HepG2 (cell line): Measurements from ENCODE around the gene CD300LD. TPM values are rescaled to one million over a fixed set of nuclear protein-coding genes. Genes with fewer than 3 reads are reported as not detected.

Source experiments
- ATAC-seq: fragments of 200-7000 bp; cut with Tn5 transposase; 3 replicates; pipeline ENCODE4 v1.9.1; 2020; ENCODE audit warnings: mild to moderate bottlenecking, moderate library complexity
- BruUV-seq: library from RNA; stranded (reverse); fragments of 400-500 nt; replicated peaks from 2 replicates; lab custom pipeline; 2021; lab: Mats Ljungman, UMichigan
- CTCF ChIA-PET: fragments of 300-600 bp; formaldehyde crosslinking; extraction: SDS; loops from one replicate; lab custom pipeline; 2021; ENCODE audit warnings: low total read pairs, inconsistent platforms, low intra/inter-chr PET ratio; lab: Yijun Ruan, JAX
- POLR2A ChIA-PET: fragments of 350-600 bp; sonication (Branson Sonifier 250); formaldehyde crosslinking; loops from one replicate; lab custom pipeline; 2020; ENCODE audit warnings: antibody characterized with exemption, inconsistent platforms; lab: Yijun Ruan, JAX
- DNase-seq: peaks from one replicate; pipeline ENCODE4 v3.0.0-alpha.2; 2015; ENCODE audit warnings: low spot score
- FAIRE-seq: peaks from 3 replicates; lab custom pipeline; 2011; peaks lifted over from hg19 to GRCh38; lab: Jason Lieb, UNC
- H2AFZ ChIP-seq: one replicate; pipeline ENCODE4 v1.6.1; 2011; ENCODE audit warnings: low read length, inconsistent platforms
- H3K27ac ChIP-seq: fragments of 300-600 bp; 3 replicates; pipeline ENCODE4 v1.8.0; 2011; ENCODE audit warnings: mixed run types, mild to moderate bottlenecking, mixed read lengths, low read length, inconsistent platforms; ENCODE audit not compliant: insufficient read depth; ENCODE audit errors: extremely low read length
- H3K27me3 ChIP-seq, 2 experiments: fragments of 200-600 bp in 1 of 2; 2 replicates in 1 of 2; 3 replicates in 1 of 2; pipeline versions ENCODE4 v1.6.0 to v1.8.0; 2011; ENCODE audit warnings: low read length in 2 of 2, mild to moderate bottlenecking in 2 of 2, moderate library complexity in 2 of 2, inconsistent platforms in 1 of 2; ENCODE audit not compliant: insufficient read depth in 2 of 2, control insufficient read depth in 1 of 2
- H3K36me3 ChIP-seq, 2 experiments: fragments of 200-600 bp in 1 of 2; replicated peaks in 1 of 2; 2 replicates in 1 of 2; 3 replicates in 1 of 2; pipeline versions ENCODE4 v1.5.1 to v1.8.0; 2011; ENCODE audit warnings: low read length in 2 of 2, inconsistent platforms in 1 of 2; ENCODE audit not compliant: insufficient read depth in 2 of 2, control insufficient read depth in 1 of 2
- H3K4me1 ChIP-seq: 2 replicates; pipeline ENCODE4 v1.5.1; 2012; ENCODE audit warnings: low read length, inconsistent platforms; ENCODE audit not compliant: insufficient read depth
- H3K4me2 ChIP-seq: 2 replicates; pipeline ENCODE4 v1.6.0; 2011; ENCODE audit warnings: low read depth, low read length, inconsistent platforms
- H3K4me3 ChIP-seq, 3 experiments: fragments of 200-600 bp in 1 of 3; sonication (generic), shearing (Covaris generic) in 1 of 3; replicated peaks in 1 of 3; 2 replicates each; pipeline ENCODE4 v1.5.1; 2011 to 2016; ENCODE audit warnings: low read length in 3 of 3, inconsistent platforms in 2 of 3, low read depth in 2 of 3, mild to moderate bottlenecking in 2 of 3, control low read depth in 1 of 3, mixed read lengths in 1 of 3; ENCODE audit not compliant: insufficient read depth in 1 of 3
- H3K79me2 ChIP-seq: one replicate; pipeline ENCODE4 v1.6.1; 2011; ENCODE audit warnings: low read length, inconsistent platforms; ENCODE audit not compliant: insufficient read depth
- H3K9ac ChIP-seq: 2 replicates; pipeline ENCODE4 v1.6.0; 2011; ENCODE audit warnings: mild to moderate bottlenecking, low read depth, low read length, inconsistent platforms; ENCODE audit not compliant: insufficient read depth
- H3K9me3 ChIP-seq: 2 replicates; pipeline ENCODE4 v1.5.1; 2012; ENCODE audit warnings: mild to moderate bottlenecking, low read length
- H4K20me1 ChIP-seq: 2 replicates; pipeline ENCODE4 v1.6.0; 2011; ENCODE audit warnings: inconsistent platforms, mild to moderate bottlenecking, low read length, moderate library complexity; ENCODE audit not compliant: insufficient read depth
- KDM5A ChIP-seq: fragments of 200-600 bp; sonication (generic); IDR thresholded peaks from 2 replicates; pipeline ENCODE4 v1.7.0; 2018; ENCODE audit warnings: antibody characterized with exemption, mild to moderate bottlenecking, low read length, borderline replicate concordance
- KMT2A ChIP-seq: sonication (generic); formaldehyde crosslinking; IDR thresholded peaks from 2 replicates; pipeline ENCODE4 v1.4.0; 2020; ENCODE audit warnings: missing genetic modification reagents
- MAFG ChIP-seq: sonication (generic); formaldehyde crosslinking; IDR thresholded peaks from 2 replicates; pipeline ENCODE4 v1.5.1; 2020; ENCODE audit warnings: mild to moderate bottlenecking, missing genetic modification reagents
- ONECUT2 ChIP-seq: sonication (generic); formaldehyde crosslinking; IDR thresholded peaks from 2 replicates; pipeline ENCODE4 v1.4.0; 2020; ENCODE audit warnings: missing genetic modification reagents
- RFX5 ChIP-seq: IDR thresholded peaks from 2 replicates; pipeline ENCODE4 v1.6.1; 2011; ENCODE audit warnings: low read depth, low read length, improper control_type of control experiment
- WGBS: methylation state at CpG from one replicate; pipeline ENCODE4 v1.1.6; 2017; ENCODE audit warnings: low lambda C conversion rate; 5-methylcytosine and 5-hydroxymethylcytosine counted together
- in situ Hi-C: cut with HindIII; loops from 2 replicates; pipeline ENCODE4 v1.10.0; 2017; ENCODE audit warnings: low pct_unique_long_range_greater_than_20kb; ENCODE audit not compliant: extremely low pct_ligation_motif_present
- intact Hi-C: fragments of 100-400 bp; cut with micrococcal nuclease; formaldehyde crosslinking; loops from one replicate; pipeline ENCODE4 v1.10.0; 2022; ENCODE audit not compliant: unreplicated experiment
- polyA plus RNA-seq, 8 experiments: library from polyadenylated mRNA; depleted of rRNA in 3 of 8; stranded (reverse) in 7 of 8; unstranded in 1 of 8; fragments of >200 nt; fragmentation: Illumina TruSeq in 4 of 8; extraction: Trizol in 4 of 8; gene quantifications; 2 replicates each; pipeline versions ENCODE4 v1.2.1 to v1.2.3, GENCODE V29; 2011 to 2016; ENCODE audit warnings: low read depth in 4 of 8, missing spikeins in 1 of 8, mixed read lengths in 1 of 8; ENCODE audit not compliant: insufficient read depth in 1 of 8
- total RNA-seq, 5 experiments: library from RNA; depleted of rRNA; stranded (reverse); fragments of >200 nt; fragmentation: Illumina TruSeq; extraction: Trizol; gene quantifications; 2 replicates each; pipeline ENCODE4 v1.2.3, GENCODE V29; 2016; ENCODE audit warnings: low read depth in 1 of 5
- TF ChIP-seq, protein P1 (sequence below): sonication (generic); formaldehyde crosslinking; IDR thresholded peaks from 2 replicates; pipeline ENCODE4 v1.4.0; 2020; ENCODE audit warnings: mild to moderate bottlenecking, missing genetic modification reagents
- TF ChIP-seq, protein P2 (sequence below): sonication (generic); formaldehyde crosslinking; IDR thresholded peaks from 2 replicates; pipeline ENCODE4 v1.8.0; 2022; ENCODE audit warnings: missing genetic modification reagents, mild to moderate bottlenecking, borderline replicate concordance
- TF ChIP-seq, protein P3 (sequence below): sonication (generic); formaldehyde crosslinking; IDR thresholded peaks from 2 replicates; pipeline ENCODE4 v1.4.0; 2020; ENCODE audit warnings: mild to moderate bottlenecking, missing genetic modification reagents
- TF ChIP-seq, protein P4 (sequence below): IDR thresholded peaks from 2 replicates; pipeline ENCODE4 v1.6.1; 2018; ENCODE audit warnings: missing genetic modification reagents
- TF ChIP-seq, protein P5 (sequence below): sonication (generic); formaldehyde crosslinking; conservative IDR thresholded peaks from 2 replicates; pipeline ENCODE4 v1.4.0; 2020; ENCODE audit warnings: missing genetic modification reagents

The CD300LD gene
- total and polyA plus RNA-seq, 2 of the 13 experiments (the other 11 are each of a cell fraction or from before 2014, with no cell fraction given): not detected

DNA sequence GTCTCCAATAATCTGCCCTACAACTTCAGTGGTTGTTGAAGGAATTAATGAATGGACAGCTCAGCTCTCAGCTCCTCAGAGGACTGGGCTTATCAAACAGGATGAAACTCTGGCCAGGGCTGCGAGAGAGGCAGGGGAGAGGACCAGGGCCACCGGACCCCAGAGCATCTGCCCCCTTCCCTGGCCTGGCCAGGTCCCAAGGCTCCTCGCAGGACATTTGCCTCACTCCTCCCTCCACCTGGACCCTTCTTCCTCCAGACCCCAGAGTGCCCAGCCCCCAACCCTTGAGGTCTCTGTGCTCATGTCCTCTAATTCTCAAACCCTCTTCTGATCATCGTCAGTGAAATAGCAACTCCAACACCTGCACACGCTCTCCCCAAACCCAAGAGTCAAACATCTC, 49.9 kb downstream of the CD300LD start:
- 3% methylated on average over 5 of the region's 5 CpGs for WGBS
- BruUV-seq: no TSS peak

More for the DNA sequence above, 49.9 kb downstream of the CD300LD start:
- Histone ChIP-seq H3K4me3 (no peak overlapping the region), H3K36me3 (no peaks in the 10 kb centered on the region), H3K9ac (no peak overlapping the region), H3K4me2 (no peak overlapping the region), H4K20me1 (no peaks in the 10 kb centered on the region), H2AFZ (no peak overlapping the region), H3K9me3 (no peaks in the 10 kb centered on the region), H3K27ac (no peak overlapping the region), H3K4me1 (no peaks in the 10 kb centered on the region), H3K79me2 (no peaks in the 10 kb centered on the region), H3K27me3 (peaks cover 33 to 95% of the 10 kb centered on the region in 2 experiments)
- FAIRE-seq (no peak), DNase-seq (no peak), ATAC-seq (no peak)
- intact Hi-C loops: no loop called here
- ChIA-PET POLR2A (no interaction called here), CTCF (no interaction called here)
- in situ Hi-C loops: no loop called here
- TF ChIP-seq KDM5A: no peak
- TF ChIP-seq, protein P1, sequence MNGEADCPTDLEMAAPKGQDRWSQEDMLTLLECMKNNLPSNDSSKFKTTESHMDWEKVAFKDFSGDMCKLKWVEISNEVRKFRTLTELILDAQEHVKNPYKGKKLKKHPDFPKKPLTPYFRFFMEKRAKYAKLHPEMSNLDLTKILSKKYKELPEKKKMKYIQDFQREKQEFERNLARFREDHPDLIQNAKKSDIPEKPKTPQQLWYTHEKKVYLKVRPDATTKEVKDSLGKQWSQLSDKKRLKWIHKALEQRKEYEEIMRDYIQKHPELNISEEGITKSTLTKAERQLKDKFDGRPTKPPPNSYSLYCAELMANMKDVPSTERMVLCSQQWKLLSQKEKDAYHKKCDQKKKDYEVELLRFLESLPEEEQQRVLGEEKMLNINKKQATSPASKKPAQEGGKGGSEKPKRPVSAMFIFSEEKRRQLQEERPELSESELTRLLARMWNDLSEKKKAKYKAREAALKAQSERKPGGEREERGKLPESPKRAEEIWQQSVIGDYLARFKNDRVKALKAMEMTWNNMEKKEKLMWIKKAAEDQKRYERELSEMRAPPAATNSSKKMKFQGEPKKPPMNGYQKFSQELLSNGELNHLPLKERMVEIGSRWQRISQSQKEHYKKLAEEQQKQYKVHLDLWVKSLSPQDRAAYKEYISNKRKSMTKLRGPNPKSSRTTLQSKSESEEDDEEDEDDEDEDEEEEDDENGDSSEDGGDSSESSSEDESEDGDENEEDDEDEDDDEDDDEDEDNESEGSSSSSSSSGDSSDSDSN (CRISPR knock-in tag): no peak
- no peak for TF ChIP-seq ONECUT2 (CRISPR knock-in tag)
- TF ChIP-seq KMT2A (CRISPR knock-in tag): no peak
- TF ChIP-seq, protein P2, sequence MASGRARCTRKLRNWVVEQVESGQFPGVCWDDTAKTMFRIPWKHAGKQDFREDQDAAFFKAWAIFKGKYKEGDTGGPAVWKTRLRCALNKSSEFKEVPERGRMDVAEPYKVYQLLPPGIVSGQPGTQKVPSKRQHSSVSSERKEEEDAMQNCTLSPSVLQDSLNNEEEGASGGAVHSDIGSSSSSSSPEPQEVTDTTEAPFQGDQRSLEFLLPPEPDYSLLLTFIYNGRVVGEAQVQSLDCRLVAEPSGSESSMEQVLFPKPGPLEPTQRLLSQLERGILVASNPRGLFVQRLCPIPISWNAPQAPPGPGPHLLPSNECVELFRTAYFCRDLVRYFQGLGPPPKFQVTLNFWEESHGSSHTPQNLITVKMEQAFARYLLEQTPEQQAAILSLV: no peak
- TF ChIP-seq, protein P3, sequence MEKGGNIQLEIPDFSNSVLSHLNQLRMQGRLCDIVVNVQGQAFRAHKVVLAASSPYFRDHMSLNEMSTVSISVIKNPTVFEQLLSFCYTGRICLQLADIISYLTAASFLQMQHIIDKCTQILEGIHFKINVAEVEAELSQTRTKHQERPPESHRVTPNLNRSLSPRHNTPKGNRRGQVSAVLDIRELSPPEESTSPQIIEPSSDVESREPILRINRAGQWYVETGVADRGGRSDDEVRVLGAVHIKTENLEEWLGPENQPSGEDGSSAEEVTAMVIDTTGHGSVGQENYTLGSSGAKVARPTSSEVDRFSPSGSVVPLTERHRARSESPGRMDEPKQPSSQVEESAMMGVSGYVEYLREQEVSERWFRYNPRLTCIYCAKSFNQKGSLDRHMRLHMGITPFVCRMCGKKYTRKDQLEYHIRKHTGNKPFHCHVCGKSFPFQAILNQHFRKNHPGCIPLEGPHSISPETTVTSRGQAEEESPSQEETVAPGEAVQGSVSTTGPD (CRISPR knock-in tag): no peak
- no peak for TF ChIP-seq RFX5
- TF ChIP-seq, protein P4, sequence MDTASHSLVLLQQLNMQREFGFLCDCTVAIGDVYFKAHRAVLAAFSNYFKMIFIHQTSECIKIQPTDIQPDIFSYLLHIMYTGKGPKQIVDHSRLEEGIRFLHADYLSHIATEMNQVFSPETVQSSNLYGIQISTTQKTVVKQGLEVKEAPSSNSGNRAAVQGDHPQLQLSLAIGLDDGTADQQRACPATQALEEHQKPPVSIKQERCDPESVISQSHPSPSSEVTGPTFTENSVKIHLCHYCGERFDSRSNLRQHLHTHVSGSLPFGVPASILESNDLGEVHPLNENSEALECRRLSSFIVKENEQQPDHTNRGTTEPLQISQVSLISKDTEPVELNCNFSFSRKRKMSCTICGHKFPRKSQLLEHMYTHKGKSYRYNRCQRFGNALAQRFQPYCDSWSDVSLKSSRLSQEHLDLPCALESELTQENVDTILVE (CRISPR knock-in tag): no peak
- TF ChIP-seq MAFG (CRISPR knock-in tag): no peak
- TF ChIP-seq, protein P5, sequence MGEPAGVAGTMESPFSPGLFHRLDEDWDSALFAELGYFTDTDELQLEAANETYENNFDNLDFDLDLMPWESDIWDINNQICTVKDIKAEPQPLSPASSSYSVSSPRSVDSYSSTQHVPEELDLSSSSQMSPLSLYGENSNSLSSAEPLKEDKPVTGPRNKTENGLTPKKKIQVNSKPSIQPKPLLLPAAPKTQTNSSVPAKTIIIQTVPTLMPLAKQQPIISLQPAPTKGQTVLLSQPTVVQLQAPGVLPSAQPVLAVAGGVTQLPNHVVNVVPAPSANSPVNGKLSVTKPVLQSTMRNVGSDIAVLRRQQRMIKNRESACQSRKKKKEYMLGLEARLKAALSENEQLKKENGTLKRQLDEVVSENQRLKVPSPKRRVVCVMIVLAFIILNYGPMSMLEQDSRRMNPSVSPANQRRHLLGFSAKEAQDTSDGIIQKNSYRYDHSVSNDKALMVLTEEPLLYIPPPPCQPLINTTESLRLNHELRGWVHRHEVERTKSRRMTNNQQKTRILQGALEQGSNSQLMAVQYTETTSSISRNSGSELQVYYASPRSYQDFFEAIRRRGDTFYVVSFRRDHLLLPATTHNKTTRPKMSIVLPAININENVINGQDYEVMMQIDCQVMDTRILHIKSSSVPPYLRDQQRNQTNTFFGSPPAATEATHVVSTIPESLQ: no peak
